Stimulated activated CD4-positive, alpha-beta T cell treated with anti-CD3 and anti-CD28 coated beads, TNF-alpha, amount 100 ng/mL, for 1 hour (primary cell): ENCODE results near the gene KDR.

Experiments
- DNase-seq, 3 donors: peaks; one replicate each; pipeline ENCODE4 v3.0.0-alpha.2; 2020; ENCODE audit warnings: low read depth in 3 of 3, low spot score in 1 of 3

The KDR gene

DNA sequence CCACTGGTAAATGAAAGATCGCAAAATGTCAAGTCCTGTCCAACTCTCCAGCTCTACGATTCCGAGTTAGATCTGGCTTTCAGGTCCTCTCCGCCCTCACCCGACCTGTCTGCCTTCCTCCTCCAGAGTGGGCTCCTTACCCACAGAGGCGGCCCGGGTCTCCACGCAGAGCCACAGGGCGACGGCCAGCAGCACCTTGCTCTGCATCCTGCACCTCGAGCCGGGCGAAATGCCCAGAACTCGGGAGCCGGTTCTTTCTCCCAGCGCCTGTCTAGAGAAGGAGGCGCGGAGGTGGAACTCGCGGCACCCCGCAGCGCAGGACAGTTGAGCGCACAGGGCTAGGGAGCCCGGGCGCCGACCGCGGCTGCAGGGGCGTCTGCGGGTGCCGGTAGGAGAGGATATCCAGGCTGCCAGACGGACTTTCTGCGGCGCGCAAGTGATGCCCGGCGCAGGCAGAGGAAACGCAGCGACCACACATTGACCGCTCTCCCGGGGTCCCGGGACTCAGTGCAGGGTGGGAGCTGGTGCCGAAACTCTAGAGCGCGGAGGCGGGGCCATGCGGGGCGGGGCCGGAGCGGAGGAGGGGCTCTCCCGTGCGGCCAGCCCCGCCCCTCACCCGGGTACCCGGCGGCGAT, at the start of gene KDR:
TSS of gene KDR (minus strand) at position 509 of the 635 bp plus-strand sequence. CDS start at position 207, 302 bp downstream.
- DNase-seq, result no peak

DNA sequence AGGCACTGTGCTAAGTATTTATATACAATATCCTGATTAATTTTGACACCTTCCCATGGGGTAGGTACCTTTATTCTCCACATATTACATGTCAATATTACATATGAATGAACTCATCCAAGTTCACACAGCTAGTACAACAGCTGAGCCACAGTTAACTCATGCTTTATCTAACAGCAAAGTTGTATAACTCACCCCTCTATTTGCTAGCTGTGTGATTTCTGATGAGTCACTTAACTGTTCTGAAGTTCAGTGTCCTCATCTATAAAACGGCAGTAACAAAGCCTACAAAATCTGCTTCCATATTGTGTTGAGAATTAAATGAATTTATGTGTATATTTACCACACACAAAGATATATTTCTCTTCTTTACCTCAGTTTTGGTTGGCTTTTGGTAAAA, 48.2 kb upstream of the KDR start:
- no peak for DNase-seq

DNA sequence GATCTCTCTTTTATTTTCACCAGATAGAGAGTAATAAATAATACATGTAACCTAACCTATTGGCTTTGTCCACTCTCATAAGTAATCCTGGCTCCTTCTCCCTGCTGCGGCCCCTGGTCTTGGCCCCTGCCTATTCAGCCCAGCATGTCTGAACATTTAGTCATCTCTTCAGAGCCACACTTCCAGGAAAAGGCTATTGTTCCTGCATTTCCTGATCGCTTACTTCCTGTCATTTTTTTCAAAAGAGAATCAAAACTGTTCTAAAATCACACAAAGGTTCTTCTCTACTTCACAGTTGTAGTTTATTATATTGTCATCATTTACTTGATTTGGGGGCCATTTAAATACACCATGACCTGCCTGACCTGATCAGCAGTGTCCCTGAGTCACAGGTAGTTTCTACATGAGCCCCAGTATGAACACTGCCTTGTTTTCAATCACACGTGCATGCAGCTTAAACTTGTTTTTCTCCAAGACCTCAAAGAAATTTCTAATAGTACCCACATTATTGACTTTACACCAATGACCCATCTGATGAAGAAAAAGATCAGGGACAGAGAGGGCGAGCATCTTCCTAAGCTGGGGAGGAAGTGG, 47.4 kb upstream of the KDR start:
- no peak for DNase-seq

DNA sequence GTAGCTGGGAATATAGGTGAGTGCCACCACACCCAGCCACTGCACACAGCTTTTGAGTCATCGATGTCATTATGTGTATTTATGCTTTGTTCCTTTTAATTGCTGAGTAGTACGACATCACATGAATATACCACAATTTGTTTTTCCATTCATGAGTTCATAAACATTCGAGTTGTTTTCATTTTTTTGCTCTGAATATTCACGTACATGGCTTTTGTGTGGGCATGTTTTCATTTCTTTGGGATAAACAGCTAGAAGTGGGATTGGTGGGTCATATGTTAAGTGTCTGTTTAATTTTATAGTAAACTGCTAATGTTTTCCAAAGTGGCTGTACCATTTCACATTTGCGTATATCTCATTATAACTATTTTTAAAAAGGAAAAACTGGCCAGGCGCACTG, 45.1 kb upstream of the KDR start:
- no peak for DNase-seq

DNA sequence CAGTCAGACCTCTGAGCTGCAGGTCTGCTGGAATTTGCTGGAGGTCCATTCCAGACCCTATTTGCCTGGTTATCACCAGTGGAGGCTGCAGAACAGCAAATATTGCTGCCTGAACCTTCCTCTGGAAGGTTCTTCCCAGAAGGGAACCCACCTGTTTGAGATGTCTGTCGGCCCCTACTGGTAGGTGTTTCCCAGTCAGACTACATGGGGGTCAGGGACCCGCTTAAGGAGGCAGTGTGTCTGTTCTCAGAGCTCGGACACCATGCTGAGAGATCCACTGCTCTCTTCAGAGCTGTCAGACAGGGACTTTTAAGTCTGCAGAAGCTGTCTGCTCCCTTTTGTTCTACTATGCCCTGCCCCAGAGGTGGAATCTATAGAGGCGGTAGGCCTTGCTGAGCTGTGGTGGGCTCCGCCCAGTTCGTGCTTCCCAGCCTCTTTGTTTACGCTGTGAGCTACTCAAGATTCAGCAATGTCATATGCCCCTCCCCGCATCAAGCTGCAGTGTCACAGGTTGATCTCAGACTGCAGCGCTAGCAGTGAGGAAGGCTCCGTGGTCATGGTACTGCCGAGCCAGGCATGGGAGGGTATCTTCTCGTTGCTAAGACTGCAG, 44.1 kb upstream of the KDR start:
- no peak for DNase-seq

DNA sequence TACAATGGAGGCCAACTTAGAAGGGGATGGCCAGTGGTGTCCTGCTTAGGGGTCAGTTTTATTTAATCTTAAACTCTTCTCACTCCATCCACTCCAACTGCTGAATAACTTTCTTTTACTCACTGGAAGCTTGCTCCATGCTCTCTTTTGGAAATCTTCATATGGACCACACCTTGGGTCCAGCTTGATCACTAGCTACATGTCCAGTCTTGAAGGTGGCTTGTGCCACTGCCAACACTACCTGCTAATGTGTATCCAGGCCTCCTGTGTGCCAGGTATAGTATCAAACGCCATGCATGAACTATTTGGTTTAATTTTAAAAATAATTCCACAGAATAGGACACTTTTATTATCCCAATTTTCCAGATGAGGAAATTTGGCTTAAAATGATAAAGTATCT, 37.0 kb upstream of the KDR start:
- DNase-seq, result no peak

DNA sequence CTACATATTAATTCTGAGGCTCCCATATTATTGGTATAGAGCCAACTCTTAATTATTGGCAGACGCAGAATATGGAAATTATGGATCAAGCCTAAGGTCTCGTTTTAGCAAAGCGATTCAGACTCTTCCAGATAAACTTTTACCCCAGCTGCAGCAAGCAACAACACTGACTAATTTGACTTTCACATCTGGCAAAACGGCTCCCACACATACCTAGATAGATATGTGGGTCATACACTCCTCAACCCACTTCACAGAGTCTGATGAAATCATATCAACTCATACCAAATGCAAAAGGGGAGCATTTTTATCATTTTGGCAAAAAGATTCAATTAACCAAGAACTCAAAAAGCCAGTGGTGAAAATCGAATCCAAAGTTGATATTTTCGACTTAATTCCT, 36.3 kb upstream of the KDR start:
- DNase-seq, result no peak

DNA sequence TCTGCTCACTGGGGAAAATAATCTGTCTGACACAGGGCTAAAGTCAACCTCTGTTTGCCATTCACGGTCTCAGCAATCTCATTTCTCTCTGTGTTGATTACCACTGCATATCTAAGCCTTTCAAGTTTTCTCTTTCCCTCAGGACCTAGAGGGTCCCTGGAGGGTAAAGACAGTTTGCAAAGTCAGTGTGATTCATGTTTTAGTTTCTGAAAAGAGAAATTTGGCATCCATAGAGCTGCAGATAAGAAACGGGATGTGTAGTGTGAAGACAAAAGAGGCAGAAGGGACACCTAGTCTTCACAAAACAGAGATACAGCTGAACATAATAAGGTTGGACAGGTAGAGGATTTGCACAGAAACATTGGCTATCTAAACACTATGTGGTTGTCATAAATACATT, 34.5 kb upstream of the KDR start:
- DNase-seq, result no peak

DNA sequence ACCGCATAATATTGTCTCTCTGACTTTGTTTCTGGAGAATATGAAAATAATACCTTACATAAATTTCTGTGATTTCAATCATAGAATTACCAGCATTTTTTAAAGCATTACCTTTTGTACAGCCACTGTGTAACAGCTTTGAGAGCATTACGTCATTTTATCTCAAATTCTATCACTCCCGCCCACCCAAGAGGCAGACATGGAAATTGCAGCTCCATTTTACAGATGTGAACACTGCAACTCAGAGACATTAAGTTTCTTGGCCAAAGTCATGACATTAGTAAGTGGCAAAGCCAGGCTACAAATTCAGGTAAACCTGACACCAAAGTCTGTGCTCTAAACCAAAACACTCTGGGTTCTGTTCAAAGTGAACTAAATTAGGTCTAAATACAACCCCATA, 33.6 kb upstream of the KDR start:
- no peak for DNase-seq

DNA sequence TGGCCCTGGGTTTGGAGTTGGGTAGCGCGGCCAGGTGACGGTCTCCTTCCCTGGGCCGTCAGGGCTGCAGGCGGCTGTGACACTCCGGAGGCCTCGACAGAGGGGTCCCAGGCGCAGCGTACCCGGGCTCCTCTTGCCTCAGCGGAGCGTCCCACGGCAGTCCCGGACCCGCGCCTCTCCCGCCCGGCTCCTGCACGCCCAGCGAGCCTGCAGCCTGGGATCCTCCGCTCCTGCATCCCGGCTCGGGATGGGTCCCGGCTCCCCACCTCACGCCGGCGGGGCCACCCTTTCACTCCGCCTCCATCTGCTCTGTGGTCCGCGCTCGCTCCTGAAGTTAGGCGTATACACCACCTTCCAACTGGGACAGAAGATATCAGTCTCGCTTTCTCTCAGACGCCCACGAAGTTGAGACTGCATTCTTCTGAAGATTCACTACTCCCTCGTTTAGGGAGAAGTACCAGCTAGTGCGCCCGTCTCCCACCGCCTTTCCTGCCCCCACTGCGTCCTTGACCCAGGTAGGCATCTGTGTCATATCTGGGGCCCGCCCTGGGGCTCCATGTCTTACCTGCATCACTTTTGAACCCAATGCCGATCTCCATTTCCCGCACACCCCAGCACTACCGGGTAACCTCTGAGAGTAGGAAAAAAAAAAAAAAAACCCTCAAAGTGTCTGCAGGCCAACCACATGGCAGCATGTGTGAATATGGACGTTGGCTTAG, 32.3 kb upstream of the KDR start:
- no peak for DNase-seq

DNA sequence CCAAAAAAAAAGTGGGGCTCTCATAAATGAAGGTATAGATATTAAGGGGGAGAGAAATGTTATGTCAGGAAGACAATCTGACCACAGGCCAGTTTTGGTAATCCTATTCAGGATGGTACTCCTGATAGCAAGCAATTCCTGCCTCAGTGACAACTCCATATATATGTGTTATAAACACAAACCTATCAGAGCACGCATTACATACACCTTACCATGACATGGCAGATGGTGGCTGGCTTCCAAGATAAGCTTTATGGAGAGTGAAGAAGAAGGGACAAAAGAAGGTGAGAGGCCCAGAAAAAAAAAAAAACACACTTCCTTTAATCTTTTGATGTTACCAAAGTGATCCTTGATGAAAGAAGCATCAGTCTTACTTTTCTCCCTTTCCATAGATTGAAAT, 29.5 kb upstream of the KDR start:
- no peak for DNase-seq

DNA sequence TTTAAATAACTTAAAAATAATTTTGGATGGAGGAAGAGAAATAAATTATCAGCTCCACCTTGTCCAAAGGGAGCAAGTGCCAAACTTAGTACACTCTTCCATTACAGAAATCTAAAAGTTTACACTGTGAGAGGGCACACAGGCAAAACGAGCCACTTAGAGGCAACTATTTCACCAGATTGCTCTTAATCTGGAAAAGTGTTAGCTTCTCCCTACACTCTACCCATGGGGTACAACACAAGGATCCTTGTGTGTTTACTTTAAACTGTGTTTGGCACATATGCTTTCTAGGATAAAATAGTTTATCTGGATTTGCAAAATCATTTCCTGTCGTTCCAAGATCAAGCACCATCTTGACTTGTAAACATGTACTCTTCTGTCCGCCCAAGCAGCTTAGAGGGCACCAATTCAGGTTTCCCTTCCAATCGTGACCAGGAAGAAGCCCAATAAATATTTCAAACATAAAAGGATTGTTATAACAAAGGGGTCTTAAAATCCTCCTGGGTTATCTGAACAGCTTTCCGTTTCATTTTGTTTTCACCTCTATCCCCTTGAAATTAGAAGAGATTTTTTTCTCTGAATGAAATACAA, 29.0 kb upstream of the KDR start:
- no peak for DNase-seq

DNA sequence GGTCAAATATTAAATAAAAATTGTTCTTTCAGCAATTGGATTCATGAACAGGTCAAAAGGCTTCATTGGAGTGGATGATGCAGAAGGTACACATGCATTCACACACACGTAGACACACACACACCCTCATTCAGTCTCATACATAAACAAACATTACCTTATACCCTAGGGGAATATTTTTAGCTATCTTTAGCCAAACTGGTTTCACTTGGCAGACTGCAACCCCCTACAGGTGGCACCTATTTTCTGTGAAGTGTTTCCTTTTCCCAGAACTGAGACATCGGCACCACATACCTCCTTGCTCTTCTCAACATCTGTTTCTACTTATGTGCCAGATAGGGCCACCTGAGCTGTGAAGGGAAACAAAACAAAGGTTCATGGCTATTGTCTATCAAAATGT, 18.5 kb upstream of the KDR start:
- DNase-seq, result no peak

DNA sequence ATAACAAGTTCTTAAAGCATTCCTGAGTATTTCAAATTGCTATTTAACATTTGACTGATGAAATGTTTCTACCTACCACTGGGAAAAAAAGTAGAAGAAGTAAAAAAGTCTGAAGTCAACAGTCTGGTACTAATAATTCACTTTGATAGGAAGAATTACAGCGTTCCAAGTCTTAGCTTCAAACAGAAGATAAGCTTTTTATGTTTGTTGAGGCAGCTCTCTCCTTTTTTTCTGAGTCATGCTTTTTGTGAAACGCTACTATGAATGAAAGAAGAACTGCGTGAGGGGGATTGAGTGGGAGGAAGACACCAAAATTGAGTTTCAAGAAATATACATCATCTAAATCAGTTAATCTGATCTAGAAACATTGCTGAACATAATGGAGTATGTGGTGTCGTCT, 13.0 kb upstream of the KDR start:
- no peak for DNase-seq

DNA sequence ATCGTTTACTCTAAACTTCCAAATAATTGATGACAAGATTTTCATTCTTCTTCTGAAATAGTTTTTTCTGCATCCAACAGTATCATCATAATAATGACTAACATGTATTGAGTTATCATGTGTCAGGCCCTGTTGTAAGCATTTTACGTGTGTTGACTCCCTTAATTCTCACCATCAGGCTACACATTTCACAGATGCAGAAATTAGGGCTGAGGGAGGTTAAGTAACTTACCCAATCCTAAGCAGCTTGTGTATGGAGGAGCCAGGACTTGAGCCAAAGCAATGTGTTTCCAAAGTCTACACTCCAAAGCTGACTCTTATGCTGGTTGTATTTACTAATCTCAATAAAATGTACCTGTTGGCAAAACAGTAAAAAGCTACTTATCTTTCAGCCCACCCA, 11.2 kb upstream of the KDR start:
- DNase-seq, result no peak

DNA sequence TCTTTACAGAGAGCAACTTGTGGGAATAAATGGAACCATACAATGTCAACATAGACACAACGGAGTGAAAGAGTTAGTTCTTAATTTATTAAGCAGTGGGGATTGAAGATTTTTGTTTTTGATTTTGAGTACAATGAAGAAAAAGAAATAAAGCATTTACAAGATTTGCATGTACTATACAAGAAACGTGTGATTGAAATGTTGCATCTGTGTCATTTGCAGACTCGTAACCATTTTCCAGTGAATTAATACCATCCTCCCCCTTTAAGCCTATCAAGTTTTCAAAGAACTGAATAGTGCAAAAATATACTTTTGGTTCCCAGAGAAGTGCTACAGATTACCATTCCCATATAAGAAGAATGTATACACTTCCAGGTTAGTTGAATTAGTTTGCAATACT, 8.6 kb upstream of the KDR start:
- DNase-seq, result no peak

DNA sequence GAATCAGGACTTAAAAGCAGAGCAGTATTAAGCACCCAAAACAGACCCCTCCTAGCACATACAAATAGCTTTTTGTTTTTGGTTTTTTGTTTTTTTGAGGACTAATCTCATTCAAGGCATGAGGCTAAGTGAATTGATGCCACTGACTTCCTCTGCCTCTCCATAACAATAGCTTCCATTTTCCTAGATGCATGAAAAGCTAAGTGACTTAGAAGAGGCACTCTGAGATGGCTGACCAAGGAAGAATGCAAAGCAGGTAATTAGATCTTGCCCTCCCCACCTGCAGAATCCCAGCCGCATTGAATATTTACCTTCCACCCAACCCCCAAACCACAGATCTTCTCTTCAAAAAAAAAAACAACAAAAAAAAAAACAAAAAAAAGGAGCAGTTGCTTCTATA, 7.4 kb upstream of the KDR start:
- no peak for DNase-seq

DNA sequence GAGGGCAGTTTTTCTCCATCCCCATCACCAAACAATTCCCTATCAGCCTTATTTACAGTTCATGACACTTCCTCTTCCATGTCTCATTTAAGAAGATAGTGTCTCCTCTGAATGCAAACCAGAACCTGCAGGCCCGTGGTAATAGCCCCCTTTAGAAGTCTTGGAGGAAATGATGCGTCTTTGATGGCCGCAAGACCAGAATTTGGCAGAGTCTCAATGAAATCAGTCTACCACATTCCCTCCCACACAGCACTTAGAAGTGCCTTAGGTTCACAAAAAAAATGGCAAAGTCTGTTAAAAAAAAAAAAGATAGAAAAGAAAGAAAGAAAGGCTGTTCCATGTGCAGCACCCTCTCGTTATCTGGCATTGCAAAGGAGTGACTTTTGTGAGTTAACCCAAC, 2.1 kb upstream of the KDR start:
- no peak for DNase-seq

DNA sequence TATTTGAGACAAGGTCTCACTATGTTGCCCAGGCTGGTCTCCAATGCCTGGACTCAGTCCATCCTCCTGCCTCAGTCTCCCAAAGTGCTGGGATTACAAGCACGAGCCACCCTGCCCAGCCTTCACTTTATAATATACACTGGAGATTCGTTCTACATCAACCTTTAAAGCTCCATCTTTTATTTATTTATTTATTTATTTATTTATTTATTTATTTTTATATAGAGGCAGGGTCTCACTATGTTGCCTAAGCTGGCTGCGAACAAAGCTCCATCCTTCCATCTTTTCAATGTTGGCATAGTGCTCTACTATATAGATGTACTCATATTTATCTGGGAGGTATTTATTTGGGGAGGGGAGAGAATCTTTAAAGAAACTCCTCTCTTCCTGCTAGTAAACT, 1.7 kb upstream of the KDR start:
- no peak for DNase-seq

DNA sequence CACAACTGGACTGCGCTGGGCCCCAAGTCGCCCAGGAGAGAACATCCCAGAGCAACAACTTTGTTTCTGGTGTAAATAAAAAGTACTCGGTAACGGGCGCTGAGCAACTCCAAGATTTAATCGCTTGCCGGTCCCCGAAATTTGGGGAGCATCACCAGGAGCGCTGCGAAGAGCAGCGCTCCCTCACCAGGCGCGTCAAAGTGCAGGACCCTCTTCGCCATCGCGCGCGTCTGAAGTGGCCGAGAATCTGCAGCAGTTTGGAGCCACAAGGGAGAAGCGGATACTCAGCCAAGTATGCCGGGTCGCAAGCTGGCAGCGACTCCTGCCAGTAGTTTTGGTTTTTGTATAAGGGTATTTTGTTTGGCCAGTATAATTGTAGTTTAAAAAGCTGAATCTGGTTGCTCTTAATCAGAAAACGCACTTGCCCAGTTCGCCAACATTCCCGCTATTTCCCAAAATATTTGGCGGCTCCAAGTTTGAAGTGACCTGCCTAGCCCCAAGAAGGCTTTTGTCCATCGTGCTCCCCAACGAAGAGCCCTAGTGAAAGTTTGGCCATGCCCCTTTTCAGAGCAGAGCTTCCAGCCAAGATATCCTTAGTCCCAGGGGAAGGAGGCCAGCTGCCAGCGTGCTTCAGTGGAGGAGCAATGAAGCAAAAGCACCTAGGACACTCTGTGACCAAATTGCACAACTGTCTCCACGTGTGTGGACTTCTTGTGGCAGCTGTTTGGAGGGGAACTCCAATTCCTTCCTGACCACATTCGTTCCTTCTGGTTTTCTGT, 557 bp upstream of the KDR start:
- DNase-seq, result no peak
